HG02610 (cell line): ENCODE results near the gene RYR2.
"Not testable (repeated sequence)": the region's sequence is repeated elsewhere in the genome, so short reads cannot be mapped to it uniquely, and the experiment has no call there.

ENCODE experiments used
- ATAC-seq: cut with Tn5 transposase; IDR thresholded peaks from one replicate; pipeline ENCODE4 v1.9.1; 2021; ENCODE audit warnings: mild to moderate bottlenecking, moderate library complexity; ENCODE audit not compliant: unreplicated experiment

RYR2 gene

DNA sequence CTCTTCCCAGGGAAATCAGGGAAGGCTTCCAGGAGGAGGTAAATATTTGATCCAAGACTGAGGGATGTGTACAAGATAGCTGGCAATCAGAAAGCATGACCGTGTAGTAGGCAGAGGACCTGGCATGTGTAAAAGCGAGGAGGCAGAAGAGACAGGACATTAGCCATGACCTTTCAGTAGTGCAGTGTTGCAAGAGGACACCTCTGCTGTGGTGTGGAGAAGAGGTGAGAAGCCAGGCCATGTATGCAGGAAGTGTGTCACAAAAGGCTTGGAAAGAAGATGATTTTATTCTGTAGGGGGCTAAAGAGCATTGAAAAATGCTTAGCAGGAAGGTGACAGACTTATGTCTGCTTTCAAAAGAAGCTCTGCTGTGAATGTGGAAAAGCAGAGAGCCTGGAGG, 467.8 kb downstream of the RYR2 start:
- ATAC-seq, result no peak

DNA sequence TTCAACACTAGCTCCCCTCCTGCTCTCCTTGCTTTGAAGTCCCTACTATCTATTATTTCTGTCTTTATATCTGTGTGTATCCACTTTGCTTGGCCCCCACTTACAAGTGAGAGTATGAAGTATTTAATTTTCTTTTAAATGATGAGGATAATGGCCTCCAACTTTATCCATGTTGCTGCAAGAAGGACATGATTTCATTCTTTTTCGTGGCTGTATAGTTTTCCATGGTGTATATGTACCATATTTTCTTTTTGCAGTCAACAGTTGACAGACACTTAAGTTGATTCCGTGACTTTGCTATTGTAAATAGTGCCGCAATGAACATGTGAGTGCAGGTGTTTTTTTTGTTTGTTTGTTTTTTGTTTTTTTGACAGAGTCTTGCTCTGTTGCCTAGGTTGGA, 483.1 kb downstream of the RYR2 start:
- ATAC-seq, result no peak

DNA sequence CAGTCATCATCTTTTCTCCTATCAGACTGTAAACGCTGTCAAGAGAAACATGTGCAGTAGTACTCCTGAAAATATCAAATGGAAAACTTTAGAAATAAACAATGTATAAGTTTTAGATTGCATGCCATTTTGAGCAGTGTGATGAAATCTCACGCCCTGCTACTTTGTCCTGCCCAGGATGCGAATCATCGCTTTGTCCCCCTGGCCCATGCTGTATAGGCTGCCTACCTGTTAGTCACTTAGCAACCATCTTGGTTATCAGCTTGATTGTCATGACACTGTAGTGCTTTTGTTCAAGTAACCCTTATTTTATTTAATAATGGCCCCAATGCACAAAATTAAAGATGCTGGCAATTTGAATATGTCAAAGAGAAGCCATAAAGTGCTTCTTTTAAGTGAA, 485.8 kb downstream of the RYR2 start:
- ATAC-seq, result no peak

DNA sequence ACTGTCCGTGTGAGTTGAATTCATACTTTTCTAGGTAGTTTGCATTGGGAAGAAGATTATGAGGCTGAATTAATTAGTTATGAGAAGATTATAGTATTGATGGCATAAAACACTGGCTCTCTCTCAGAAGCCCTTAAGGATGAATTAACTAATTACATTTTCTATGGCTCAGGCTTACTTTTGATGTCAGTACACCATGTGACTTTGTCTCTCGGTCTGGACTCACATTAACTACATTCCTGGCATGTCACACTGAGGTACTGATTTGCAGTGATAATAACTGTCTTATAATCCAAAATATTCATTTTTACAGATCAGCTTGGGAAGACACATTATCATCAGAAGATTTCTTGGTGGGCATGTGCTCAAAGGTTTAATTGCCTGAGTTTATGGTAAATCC, 486.6 kb downstream of the RYR2 start:
- ATAC-seq, result no peak

DNA sequence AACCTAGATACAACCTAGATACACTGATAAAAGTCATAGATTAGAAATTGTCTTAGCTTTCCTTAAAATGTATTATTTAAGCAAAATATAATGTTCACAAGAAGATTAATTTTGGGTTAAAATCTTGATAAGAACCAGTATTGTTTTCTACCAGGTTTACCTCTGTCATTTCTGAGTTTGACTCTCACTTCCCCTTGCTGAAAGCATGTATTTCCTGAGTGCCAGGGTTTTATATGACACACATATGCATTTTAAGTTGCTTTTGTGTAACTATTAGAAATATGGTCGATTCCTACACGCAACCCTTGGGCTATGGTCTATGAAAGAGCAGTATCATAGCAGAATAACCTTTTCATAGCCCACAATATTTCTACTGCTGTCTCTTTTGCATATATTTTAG, 497.1 kb downstream of the RYR2 start:
- ATAC-seq, result no peak

DNA sequence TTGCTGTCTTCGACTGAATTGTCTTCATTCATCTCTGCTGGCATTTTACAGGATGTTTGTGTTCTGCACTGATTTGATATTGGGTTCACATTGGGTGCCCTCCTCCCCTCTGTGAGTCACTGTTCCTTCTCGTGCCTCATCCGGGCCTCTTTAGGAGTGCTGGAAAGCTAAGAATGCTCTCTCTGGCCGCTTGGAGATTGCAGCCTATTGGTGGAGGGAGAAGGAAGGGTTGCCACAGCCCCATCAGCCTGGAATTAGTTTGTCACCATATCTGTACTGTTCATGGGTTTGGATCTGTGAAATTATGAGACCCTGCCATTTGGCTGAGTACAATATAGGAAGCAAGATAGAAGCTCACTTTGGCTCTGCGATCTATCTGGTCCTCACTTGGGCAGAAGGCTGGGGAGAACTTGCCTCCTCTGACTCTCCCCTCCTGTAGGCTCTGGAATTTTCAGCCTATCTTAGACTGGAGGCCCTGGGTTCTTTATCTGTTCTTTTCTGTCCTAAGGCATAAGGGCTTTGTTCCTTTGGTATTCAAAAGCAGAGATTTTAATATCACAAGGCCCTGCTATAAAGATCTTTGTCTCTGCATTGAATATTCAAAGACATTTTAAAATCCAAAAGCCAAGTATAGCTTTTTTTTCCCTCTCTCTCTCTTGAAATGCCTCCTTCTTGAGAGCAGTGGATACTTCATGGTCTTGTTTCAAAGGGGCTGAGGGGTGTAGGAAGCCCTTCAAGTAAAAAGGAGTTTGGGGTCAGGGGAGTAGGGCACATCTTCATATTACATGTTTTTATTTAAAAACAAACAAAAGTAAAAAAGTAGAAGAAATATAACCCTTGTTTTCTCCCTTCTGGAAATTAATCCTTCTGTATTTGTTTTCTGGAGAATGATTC, 500.8 kb downstream of the RYR2 start:
- ATAC-seq, result no peak

DNA sequence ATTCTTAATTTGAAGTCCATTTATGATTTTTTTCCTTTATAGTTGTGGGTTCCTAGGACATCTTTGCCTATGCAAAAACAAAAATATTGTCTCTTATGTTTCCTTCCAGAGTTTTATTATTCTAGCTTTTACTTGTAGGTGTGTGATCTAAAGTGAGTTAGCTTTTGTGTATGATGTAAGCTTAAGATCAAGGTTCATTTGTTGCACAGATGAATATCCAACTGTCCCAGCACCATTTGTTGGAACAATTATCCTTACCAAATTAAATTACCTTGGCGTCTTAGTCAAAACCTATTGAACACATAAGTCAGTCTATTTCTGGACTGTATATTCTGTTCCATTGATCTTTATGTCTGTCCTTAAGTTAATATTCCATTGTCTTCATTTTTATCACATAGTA, 511.1 kb downstream of the RYR2 start:
- ATAC-seq, result no peak

DNA sequence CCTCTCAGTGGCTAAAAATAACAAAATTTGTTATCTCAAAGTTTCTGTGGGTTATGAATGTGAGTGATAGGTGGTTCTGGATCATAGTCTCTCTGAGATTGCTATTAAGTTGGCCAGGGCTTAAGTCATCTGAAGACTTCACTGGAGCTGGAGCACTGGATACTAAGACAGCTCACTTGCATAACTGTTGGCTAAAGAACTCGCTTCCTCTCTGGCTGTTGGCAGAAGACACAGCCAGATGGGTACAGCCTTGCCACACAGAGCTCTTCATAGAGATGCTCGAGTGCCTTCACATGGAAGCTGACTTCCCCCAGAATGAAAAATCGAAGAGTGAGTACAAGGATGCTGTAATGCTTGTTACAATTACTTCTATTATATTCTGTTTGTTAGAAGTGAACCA, 514.9 kb downstream of the RYR2 start:
- ATAC-seq, result no peak

DNA sequence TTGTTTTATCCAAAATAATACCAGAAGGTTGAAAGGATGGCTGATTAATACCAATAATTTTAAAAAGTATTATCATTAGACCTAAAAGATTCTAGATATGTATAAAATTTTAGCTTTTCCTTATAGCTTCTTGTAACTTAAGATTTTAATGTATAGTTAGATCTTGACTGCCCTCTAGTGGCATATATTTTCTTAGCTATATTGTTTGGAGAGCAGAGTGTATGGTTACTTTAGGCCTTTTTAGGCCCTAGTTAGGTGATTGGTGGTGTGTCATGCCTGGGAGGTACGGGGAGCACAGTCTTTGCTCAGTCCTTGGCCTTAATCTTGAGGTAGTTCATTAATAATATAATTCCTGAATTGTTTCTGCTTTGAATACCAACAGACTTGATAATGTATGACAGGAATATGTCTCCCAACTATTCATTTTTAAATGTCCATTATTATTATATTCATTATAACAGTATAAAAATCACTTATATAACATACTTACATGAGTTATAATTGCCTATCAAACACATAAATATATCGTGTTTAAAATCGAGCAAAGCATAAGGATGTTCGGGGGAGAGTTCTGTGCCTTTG, 520.3 kb downstream of the RYR2 start:
- ATAC-seq, result peak; percentile 83

DNA sequence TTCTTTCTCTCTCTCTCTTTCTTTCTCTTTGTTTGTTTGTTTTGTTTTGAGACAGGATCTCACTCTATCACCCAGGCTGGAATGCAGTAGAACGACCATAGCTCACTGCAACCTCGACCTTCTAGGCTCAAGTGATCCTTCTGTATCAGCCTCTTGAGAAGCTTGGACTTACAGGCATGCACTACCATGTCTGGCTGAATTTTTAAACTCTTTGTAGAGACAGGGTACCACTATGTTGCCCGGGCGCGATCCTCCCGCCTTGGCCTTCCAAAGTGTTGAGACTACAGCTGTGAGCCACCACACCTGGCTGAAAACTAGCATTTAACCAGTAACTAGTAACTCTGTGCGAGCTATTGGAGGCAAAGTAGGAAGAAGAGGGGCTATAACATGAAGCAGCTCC, 523.3 kb downstream of the RYR2 start:
- no peak for ATAC-seq

DNA sequence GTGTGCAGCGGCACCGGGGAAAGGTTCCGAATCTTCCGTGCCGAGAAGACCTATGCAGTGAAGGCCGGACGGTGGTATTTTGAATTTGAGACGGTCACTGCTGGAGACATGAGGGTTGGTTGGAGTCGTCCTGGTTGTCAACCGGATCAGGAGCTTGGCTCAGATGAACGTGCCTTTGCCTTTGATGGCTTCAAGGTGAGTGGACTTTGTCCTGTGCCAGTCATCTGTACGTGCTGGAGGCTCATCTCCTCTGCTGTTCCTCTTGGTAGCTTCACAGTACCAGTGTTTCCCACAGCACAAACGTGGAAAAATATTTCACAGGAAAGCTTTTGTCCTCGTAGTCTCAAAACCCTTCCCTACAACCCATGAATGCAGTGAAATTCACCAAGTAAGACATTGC, 524.6 kb downstream of the RYR2 start:
- ATAC-seq, result no peak

DNA sequence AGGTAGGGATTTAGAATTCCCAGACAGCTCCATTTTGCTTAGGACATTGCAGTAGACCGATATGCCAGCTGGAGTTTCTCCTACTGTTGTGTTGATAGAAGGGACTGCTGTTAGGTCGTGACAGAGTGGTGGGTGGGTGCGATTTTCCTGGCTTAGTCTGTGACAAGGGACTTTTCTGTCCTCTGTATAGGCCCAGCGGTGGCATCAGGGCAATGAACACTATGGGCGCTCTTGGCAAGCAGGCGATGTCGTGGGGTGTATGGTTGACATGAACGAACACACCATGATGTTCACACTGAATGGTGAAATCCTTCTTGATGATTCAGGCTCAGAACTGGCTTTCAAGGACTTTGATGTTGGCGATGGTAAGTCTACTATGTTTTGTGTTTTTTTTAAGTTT, 527.0 kb downstream of the RYR2 start:
- ATAC-seq, result no peak

DNA sequence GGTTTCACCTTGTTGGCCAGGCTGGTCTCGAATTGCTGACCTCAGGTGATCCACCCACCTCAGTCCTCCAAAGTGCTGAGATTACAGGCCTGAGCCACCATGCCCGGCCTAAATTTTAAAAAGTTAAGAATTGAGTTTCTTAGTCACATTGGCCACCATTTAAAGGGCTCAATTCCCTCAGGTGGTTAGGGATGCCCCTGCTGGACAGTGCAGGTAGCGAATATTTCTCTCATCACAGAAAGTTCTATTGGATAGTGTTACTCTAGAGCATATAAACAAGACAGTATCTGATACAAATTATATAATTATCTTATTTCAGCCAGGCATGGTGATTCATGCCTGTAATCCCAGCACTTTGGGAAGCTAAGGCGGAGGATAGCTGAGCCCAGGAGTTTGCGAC, 528.5 kb downstream of the RYR2 start:
- ATAC-seq, result no peak

DNA sequence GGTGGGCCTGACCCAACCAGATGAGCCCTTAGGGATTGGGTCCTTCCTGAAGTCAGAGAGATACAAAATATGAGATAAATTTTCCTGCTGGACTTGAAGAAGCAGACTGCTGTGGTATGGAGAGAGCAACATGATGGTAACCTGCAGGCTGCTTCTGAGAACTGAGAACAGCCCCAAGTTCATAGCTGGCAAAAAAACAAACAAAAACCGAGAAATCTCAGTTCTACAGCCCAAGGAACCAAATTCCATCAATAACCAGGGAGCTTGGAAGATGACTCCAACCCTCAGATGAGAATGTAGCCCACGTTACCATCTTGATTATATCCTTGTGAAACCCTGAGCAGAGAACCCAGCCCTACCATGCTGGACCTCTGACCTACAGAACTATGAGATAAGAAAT, 532.6 kb downstream of the RYR2 start:
- ATAC-seq, result no peak

DNA sequence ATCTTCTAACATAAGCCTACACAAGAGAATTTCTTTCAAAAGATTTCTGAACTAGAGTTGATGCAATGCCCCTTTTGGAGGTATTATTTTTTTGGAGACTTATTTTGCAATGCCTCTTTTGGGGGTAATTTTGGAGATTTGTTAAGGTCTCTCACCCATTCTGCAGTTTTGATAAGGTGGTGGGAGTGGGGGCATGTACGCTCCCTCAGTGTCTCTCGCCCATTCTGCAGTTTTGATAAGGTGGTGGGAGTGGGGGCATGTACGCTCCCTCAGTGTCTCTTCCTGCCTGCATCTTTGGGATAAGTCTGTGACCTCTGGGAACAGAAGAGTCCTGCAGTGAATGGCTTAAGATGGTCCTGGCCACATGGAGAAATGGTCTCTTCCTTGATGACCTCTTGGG, 536.6 kb downstream of the RYR2 start:
- no peak for ATAC-seq

DNA sequence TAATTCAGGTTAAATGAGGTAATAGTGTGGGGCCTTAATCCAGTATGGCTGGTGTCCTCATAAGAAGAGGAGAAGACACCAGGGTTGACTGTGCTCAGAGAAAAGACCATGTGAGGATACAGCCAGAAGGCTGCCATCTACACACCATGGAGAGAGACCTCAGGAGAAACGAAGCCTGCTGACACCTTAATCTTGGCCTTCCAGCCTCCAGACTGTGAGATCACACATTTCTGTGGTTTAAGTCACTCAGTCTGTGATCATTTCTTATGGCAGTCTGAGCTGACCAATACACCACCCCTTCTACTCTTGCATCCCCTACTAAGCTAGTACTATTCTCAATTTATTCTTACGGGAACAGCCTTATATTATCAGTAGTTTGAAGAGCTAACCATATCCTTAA, 538.7 kb downstream of the RYR2 start:
- ATAC-seq, result no peak

DNA sequence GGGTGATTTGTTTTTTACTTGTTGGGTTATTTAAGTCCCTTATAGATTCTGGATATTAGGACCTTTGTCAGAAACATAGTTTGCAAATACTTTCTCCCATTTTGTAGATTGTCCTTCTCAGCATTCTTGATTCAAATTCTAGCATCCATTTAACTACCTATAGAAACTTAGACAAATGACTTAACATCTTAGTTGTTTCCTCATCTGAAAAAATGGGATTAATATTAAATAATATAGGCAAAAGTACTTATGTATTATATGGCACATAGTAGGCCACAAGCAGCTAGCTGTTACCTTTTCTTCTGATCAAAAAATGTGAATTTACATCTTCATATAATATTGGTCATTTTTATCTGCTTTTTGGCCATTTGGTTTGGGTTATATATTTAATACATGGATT, 541.3 kb downstream of the RYR2 start:
- no peak for ATAC-seq

DNA sequence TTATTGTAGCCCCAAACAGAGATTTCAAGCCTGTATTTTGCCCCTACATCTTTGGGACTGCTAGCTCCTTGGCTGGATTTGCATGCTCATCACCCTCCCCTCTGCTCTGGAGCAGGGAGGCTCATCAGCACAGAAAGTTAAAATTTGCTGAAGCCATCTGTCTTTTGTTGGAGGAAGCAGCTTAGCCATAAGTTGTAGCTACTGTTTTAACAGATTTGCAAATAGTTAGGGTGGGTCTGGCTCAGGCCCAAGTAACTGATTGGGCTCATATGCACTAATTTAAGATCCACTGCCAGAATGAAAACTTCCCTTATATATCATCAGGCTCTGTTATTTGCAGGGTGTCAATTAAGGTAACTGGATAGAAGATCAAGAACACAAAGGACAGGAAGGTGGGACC, 541.8 kb downstream of the RYR2 start:
- ATAC-seq, result no peak

DNA sequence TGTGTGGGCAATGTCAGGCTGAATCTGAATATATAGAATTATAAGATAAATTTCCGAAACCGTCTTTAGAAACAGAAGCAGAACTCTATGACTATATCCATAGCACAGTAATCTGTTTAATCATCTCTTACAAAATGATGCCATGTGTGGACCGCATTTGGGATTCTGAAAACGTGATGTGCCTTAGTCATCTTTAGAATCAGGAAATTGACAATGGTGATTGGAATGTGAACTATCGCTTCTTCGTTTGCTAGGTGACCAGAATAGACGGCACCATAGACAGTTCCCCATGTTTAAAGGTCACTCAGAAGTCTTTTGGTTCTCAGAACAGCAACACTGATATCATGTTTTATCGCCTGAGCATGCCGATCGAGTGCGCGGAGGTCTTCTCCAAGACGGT, 548.4 kb downstream of the RYR2 start:
- ATAC-seq, result no peak

DNA sequence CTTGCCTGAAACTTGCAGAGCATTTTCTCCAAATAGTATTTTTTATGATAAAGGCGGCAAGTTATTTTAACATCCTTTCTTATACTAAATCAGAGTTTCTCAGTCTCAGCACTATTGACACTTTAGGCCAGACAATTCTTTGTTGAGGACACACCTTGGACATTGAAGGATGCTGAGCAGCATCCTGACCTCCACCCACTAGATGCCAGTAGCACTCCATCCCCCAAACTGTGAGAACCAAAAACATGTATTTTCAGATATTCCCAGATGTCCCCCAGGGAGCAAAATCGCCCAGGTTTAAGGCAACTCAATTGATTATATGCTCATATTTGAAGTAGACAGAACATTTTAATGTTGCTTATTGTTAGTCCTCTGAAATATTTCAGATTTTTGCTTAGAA, 549.4 kb downstream of the RYR2 start:
- ATAC-seq, result no peak

DNA sequence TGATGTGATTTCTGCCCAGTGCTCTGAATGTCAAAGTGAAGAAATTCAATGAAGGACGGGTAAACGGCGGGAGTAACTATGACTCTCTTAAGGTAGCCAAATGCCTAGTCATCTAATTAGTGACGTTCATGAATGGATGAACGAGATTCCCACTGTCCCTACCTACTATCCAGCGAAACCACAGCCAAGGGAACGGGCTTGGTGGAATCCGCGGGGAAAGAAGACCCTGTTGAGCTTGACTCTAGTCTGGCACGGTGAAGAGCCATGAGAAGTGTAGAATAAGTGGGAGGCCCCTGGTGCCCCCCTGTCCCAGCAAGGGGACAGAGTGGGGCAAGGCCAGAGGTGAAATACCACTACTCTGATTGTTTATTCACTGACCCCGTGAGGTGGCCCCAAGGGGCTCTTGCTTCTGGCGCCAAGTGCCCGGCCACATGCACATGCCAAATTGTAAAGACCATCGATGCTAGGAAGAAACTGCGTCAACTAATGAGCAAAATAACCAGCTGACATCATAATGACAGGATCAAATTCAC, 561.1 kb downstream of the RYR2 start:
- not testable (repeated sequence) for ATAC-seq

DNA sequence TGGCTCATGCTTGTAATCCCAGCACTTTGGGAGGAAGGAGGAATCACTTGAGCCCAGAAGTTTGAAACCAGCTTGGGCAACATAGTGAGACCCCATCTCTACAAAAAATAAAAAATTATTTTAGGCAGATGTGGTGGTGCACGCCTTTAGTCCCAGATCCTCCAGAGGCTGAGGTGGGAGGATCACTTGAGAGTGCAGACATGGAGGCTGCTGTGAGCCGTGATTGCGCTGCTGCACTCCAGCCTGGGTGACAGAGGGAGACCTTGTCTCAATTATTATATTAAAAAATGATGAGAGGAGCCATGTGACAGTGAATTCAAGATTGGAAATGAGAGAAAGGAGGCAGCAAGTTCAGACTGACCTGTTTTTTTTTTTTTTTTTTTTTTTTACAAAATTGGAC, 566.4 kb downstream of the RYR2 start:
- ATAC-seq, result no peak

DNA sequence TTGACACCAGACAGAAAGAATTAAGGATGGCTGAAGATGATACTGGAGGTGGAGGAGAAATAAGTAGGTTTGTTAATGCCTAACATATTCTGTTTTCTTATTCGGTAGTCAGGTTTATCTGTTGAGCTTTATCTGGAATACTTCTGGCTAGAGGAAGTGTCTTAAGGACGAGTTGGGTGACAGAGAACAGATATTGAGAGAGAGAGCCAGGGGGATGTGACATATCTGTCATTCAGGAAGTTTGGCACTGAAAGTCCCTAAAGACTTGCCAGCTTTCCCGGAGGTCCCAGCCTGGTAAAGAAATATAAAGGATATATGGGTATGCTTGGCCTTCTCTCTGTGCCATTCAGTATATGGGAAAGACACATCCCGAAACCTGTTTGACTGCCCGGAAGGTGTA, 568.2 kb downstream of the RYR2 start:
- ATAC-seq, result no peak
